SW480 (cell line): Measurements from ENCODE around the gene ZDBF2.
"Not testable (repeated sequence)": the region's sequence is repeated elsewhere in the genome, so short reads cannot be mapped to it uniquely, and the experiment has no call there.

Experiments used
- DNase-seq: peaks from one replicate; pipeline ENCODE4 v3.0.0-alpha.2; 2016; ENCODE audit warnings: low spot score

ZDBF2 gene

GRCh38 chr2:206274434-206275311 lies at the start of gene ZDBF2:
Gene ZDBF2, plus strand, starts transcription at chr2:206274663. Its CDS starts 7,187 bp downstream, at chr2:206281850.
- DNase-seq, result peak; percentile 55

GRCh38 chr2:206225435-206226232 lies 48.8 kb upstream of the ZDBF2 start:
- DNase-seq, result no peak

GRCh38 chr2:206228636-206229035 lies 45.8 kb upstream of the ZDBF2 start:
- DNase-seq, result not testable (repeated sequence)

GRCh38 chr2:206229642-206230041 lies 44.8 kb upstream of the ZDBF2 start:
- DNase-seq, result no peak

- DNase-seq, result no peak
Observed at GRCh38 chr2:206230060-206230762, 44.3 kb upstream of the ZDBF2 start.

- no peak for DNase-seq
Observed at GRCh38 chr2:206231669-206232286, 42.7 kb upstream of the ZDBF2 start.

- no peak for DNase-seq
Observed at GRCh38 chr2:206232287-206233035, 42.0 kb upstream of the ZDBF2 start.

- DNase-seq, result no peak
Observed at GRCh38 chr2:206239157-206239556, 35.3 kb upstream of the ZDBF2 start.

- no peak for DNase-seq
Observed at GRCh38 chr2:206240327-206240726, 34.1 kb upstream of the ZDBF2 start.

GRCh38 chr2:206241736-206242135 lies 32.7 kb upstream of the ZDBF2 start:
- DNase-seq, result no peak

- DNase-seq, result no peak
Observed at GRCh38 chr2:206245265-206245672, 29.2 kb upstream of the ZDBF2 start.

GRCh38 chr2:206250041-206250897 lies 24.2 kb upstream of the ZDBF2 start:
- DNase-seq, result no peak

GRCh38 chr2:206253125-206253776 lies 21.2 kb upstream of the ZDBF2 start:
- DNase-seq, result no peak

- no peak for DNase-seq
Observed at GRCh38 chr2:206253777-206254166, 20.7 kb upstream of the ZDBF2 start.

- DNase-seq, result no peak
Observed at GRCh38 chr2:206255003-206255402, 19.5 kb upstream of the ZDBF2 start.

- DNase-seq, result no peak
Observed at GRCh38 chr2:206256706-206257205, 17.7 kb upstream of the ZDBF2 start.

- DNase-seq, result no peak
Observed at GRCh38 chr2:206257350-206257749, 17.1 kb upstream of the ZDBF2 start.

GRCh38 chr2:206257861-206258260 lies 16.6 kb upstream of the ZDBF2 start:
- no peak for DNase-seq

- not testable (repeated sequence) for DNase-seq
Observed at GRCh38 chr2:206258615-206259014, 15.8 kb upstream of the ZDBF2 start.
